ENCODE measurements around the gene DNAAF9.

DNAAF9 gene

GRCh38 chr20:3402453-3402852 is 5.0 kb downstream of the DNAAF9 start:
- no peak overlapping the region for H3K4me3 ChIP-seq (ENCODE audit: low read depth, low read length)
- no peak for DNase-seq (ENCODE audit: low read depth, low spot score)
- no peak for TF ChIP-seq CTCF (IDR thresholded peaks at IDR 0.05; ENCODE audit: insufficient read depth, low read length, missing control alignments)
- CTCF ChIA-PET: no interaction called here
- POLR2A ChIA-PET: no interaction called here

- no peak for TF ChIP-seq CTCF (IDR thresholded peaks at IDR 0.05; ENCODE audit: insufficient read depth, low read length, missing control alignments)
- H3K4me3 ChIP-seq (ENCODE audit: low read depth, low read length): no peak overlapping the region
- ChIA-PET CTCF (interaction anchor here (1.1 to 1.9 kb wide), 2 partner anchors 85 to 163 kb away, joined by 3 to 4 read pairs; no protein-coding TSS in a partner anchor), POLR2A (no interaction called here)
- no peak for DNase-seq (ENCODE audit: low read depth, low spot score)
Observed at GRCh38 chr20:3400260-3401155, 7.0 kb downstream of the DNAAF9 start.

- POLR2A ChIA-PET: no interaction called here
- no peak for DNase-seq (ENCODE audit: low read depth, low spot score)
- no peak overlapping the region for H3K4me3 ChIP-seq (ENCODE audit: low read depth, low read length)
- TF ChIP-seq CTCF (IDR thresholded peaks at IDR 0.05; ENCODE audit: insufficient read depth, low read length, missing control alignments): no peak
- CTCF ChIA-PET: interaction anchor here (1.0 kb wide), 1 partner anchor 9 kb away, joined by 3 read pairs; the partner anchor contains the start of gene DNAAF9
Observed at GRCh38 chr20:3398681-3399252, 8.7 kb downstream of the DNAAF9 start.

- ChIA-PET POLR2A (no interaction called here), CTCF (interaction anchor here (1.4 kb wide), 1 partner anchor 10 kb away, joined by 6 read pairs; no protein-coding TSS in a partner anchor)
- DNase-seq (ENCODE audit: low read depth, low spot score): no peak
- no peak overlapping the region for H3K4me3 ChIP-seq (ENCODE audit: low read depth, low read length)
- TF ChIP-seq CTCF (IDR thresholded peaks at IDR 0.05; ENCODE audit: insufficient read depth, low read length, missing control alignments): no peak
Observed at GRCh38 chr20:3396492-3396891, 11.0 kb downstream of the DNAAF9 start.

- no peak for DNase-seq (ENCODE audit: low read depth, low spot score)
- no peak for TF ChIP-seq CTCF (IDR thresholded peaks at IDR 0.05; ENCODE audit: insufficient read depth, low read length, missing control alignments)
- H3K4me3 ChIP-seq (ENCODE audit: low read depth, low read length): no peak overlapping the region
- POLR2A ChIA-PET: no interaction called here
- CTCF ChIA-PET: no interaction called here
Observed at GRCh38 chr20:3392756-3393155, 14.7 kb downstream of the DNAAF9 start.

GRCh38 chr20:3390759-3391425 is 16.6 kb downstream of the DNAAF9 start:
- no peak for TF ChIP-seq CTCF (IDR thresholded peaks at IDR 0.05; ENCODE audit: insufficient read depth, low read length, missing control alignments)
- H3K4me3 ChIP-seq (ENCODE audit: low read depth, low read length): no peak overlapping the region
- ChIA-PET CTCF (no interaction called here), POLR2A (no interaction called here)
- DNase-seq (ENCODE audit: low read depth, low spot score): no peak

Measured in AG04449 (cell line).